Endothelial cell of umbilical vein (primary cell): ENCODE results near the gene DDX27. TPM values are rescaled to one million over a fixed set of nuclear protein-coding genes. Genes with fewer than 3 reads are reported as not detected.

Source experiments
- BruUV-seq: library from RNA; stranded (reverse); fragments of 400-500 nt; replicated peaks from 2 replicates; lab custom pipeline; 2021; lab: Mats Ljungman, UMichigan
- CTCF ChIA-PET: fragments of 300-600, 350-600 bp; sonication (Branson Sonifier 250); formaldehyde crosslinking; loops from one replicate; lab custom pipeline; 2021; ENCODE audit warnings: antibody characterized with exemption, inconsistent platforms; lab: Charles Lee
- POLR2A ChIA-PET: fragments of 300-600, 350-600 bp; sonication (Branson Sonifier 250); formaldehyde crosslinking; loops from one replicate; lab custom pipeline; 2021; ENCODE audit warnings: antibody characterized with exemption, inconsistent platforms; lab: Charles Lee
- DNase-seq: peaks from one replicate; pipeline ENCODE4 v3.0.0-alpha.2; 2011; ENCODE audit warnings: low read depth, low spot score
- FAIRE-seq: peaks from 2 replicates; lab custom pipeline; 2011; peaks lifted over from hg19 to GRCh38; lab: Jason Lieb, UNC
- H2AFZ ChIP-seq: 2 replicates; pipeline ENCODE4 v1.6.0; 2012; ENCODE audit warnings: low read depth, low read length, control low read depth, inconsistent platforms
- H3K27ac ChIP-seq: 2 replicates; pipeline ENCODE4 v1.5.1; 2011; ENCODE audit warnings: low read depth, mild to moderate bottlenecking, control low read depth, low read length, moderate library complexity; ENCODE audit not compliant: insufficient read depth
- H3K27me3 ChIP-seq, 2 experiments: 2 replicates each; pipeline versions ENCODE4 v1.6.0 to v1.6.1; 2011; ENCODE audit warnings: low read length in 2 of 2, mixed read lengths in 1 of 2; ENCODE audit not compliant: control insufficient read depth in 2 of 2, insufficient read depth in 2 of 2
- H3K36me3 ChIP-seq, 2 experiments: 2 replicates in 1 of 2; 3 replicates in 1 of 2; pipeline ENCODE4 v1.5.1; 2011; ENCODE audit warnings: low read length in 2 of 2, mild to moderate bottlenecking in 1 of 2, moderate library complexity in 1 of 2; ENCODE audit not compliant: control insufficient read depth in 2 of 2, insufficient read depth in 2 of 2; ENCODE audit errors: extremely low read depth in 1 of 2
- H3K4me1 ChIP-seq: 3 replicates; pipeline ENCODE4 v1.5.1; 2011; ENCODE audit warnings: mild to moderate bottlenecking, low read length; ENCODE audit not compliant: control insufficient read depth, insufficient read depth; ENCODE audit errors: extremely low read depth
- H3K4me2 ChIP-seq: 2 replicates; pipeline ENCODE4 v1.6.1; 2011; ENCODE audit warnings: low read length, control low read depth, mixed read lengths; ENCODE audit not compliant: insufficient read depth
- H3K4me3 ChIP-seq, 3 experiments: fragments of 200-600 bp in 1 of 3; sonication (generic), shearing (Covaris generic) in 1 of 3; replicated peaks in 1 of 3; 2 replicates each; pipeline ENCODE4 v1.5.1; 2011 to 2016; ENCODE audit warnings: control low read depth in 3 of 3, low read length in 3 of 3, mild to moderate bottlenecking in 2 of 3, inconsistent platforms in 1 of 3, low read depth in 1 of 3, moderate library complexity in 1 of 3; ENCODE audit not compliant: insufficient read depth in 1 of 3
- H3K79me2 ChIP-seq: 2 replicates; pipeline ENCODE4 v1.6.0; 2012; ENCODE audit warnings: low read length, inconsistent platforms; ENCODE audit not compliant: control insufficient read depth, insufficient read depth
- H3K9ac ChIP-seq: replicated peaks from 2 replicates; pipeline ENCODE3; 2011; ENCODE audit warnings: low read length, control low read depth; ENCODE audit not compliant: insufficient read depth; ENCODE audit errors: extremely low read depth
- H3K9me1 ChIP-seq: replicated peaks from 3 replicates; pipeline ENCODE4 v1.6.0; 2011; ENCODE audit warnings: mild to moderate bottlenecking, low read length; ENCODE audit not compliant: control insufficient read depth, insufficient read depth; ENCODE audit errors: extremely low read depth
- H3K9me3 ChIP-seq: replicated peaks from 2 replicates; pipeline ENCODE4 v1.5.1; 2012; ENCODE audit warnings: low read length, inconsistent platforms; ENCODE audit not compliant: control insufficient read depth, insufficient read depth
- H4K20me1 ChIP-seq: replicated peaks from 2 replicates; pipeline ENCODE3; 2011; ENCODE audit warnings: mild to moderate bottlenecking, low read length; ENCODE audit not compliant: control insufficient read depth, insufficient read depth; ENCODE audit errors: extremely low read depth
- EZH2 ChIP-seq: IDR thresholded peaks from 2 replicates; pipeline ENCODE4 v1.6.1; 2012; ENCODE audit warnings: borderline replicate concordance, low read depth, mild to moderate bottlenecking, moderate library complexity, low read length, inconsistent platforms; ENCODE audit not compliant: severe bottlenecking
- FOS ChIP-seq: IDR thresholded peaks from 2 replicates; pipeline ENCODE4 v1.6.1; 2011; ENCODE audit warnings: mild to moderate bottlenecking, low read length, moderate library complexity, borderline replicate concordance; ENCODE audit not compliant: insufficient read depth
- GATA2 ChIP-seq: IDR thresholded peaks from 2 replicates; pipeline ENCODE4 v1.7.0; 2011; ENCODE audit warnings: low read depth, mild to moderate bottlenecking, moderate library complexity, mixed read lengths, low read length; ENCODE audit not compliant: insufficient read length, insufficient read depth
- JUN ChIP-seq: IDR thresholded peaks from 2 replicates; pipeline ENCODE4 v1.6.1; 2011; ENCODE audit warnings: borderline replicate concordance, low read depth; ENCODE audit not compliant: insufficient read length, insufficient read depth
- MAX ChIP-seq: IDR thresholded peaks from 2 replicates; pipeline ENCODE4 v1.6.1; 2011; ENCODE audit not compliant: insufficient read depth, insufficient read length
- MYC ChIP-seq: IDR thresholded peaks from one replicate; pipeline ENCODE4 v1.6.1; 2011; ENCODE audit warnings: mild to moderate bottlenecking, low read depth, low read length
- POLR2A ChIP-seq: IDR thresholded peaks from 2 replicates; pipeline ENCODE4 v1.6.1; 2012; ENCODE audit warnings: low read depth, mild to moderate bottlenecking, control low read depth, low read length
- POLR2AphosphoS5 ChIP-seq: IDR thresholded peaks from 2 replicates; pipeline ENCODE4 v1.6.1; 2012; ENCODE audit warnings: low read depth, mild to moderate bottlenecking, control low read depth, low read length, moderate library complexity; ENCODE audit not compliant: insufficient read depth
- dilution Hi-C: fragments of 300-500 bp; cut with MboI; formaldehyde crosslinking; loops from one replicate; pipeline ENCODE4 v1.15.0; 2019; ENCODE audit warnings: low sequenced_read_pairs; ENCODE audit not compliant: extremely low pct_ligation_motif_present
- intact Hi-C: fragments of 100-400 bp; cut with micrococcal nuclease; formaldehyde crosslinking; loops from one replicate; pipeline ENCODE4 v1.10.0; 2022
- polyA plus RNA-seq, 4 experiments: library from polyadenylated mRNA; depleted of rRNA in 3 of 4; stranded (reverse) in 3 of 4; unstranded in 1 of 4; fragments of >200 nt; gene quantifications; 2 replicates each; pipeline versions ENCODE4 v1.2.1 to v1.2.3, GENCODE V29; 2011 to 2012; ENCODE audit warnings: missing spikeins in 1 of 4
- total RNA-seq: library from RNA; stranded (reverse); gene quantifications from 2 replicates; pipeline ENCODE4 v1.2.3, GENCODE V29; 2021
- TF ChIP-seq, protein P1 (sequence below), 2 donors: IDR thresholded peaks; 1 replicate in 1 of 2; 2 replicates in 1 of 2; pipeline ENCODE4 v1.5.1; 2011; ENCODE audit warnings: low read length in 2 of 2, mild to moderate bottlenecking in 2 of 2, moderate library complexity in 2 of 2, control low read depth in 1 of 2, inconsistent platforms in 1 of 2, low read depth in 1 of 2; ENCODE audit not compliant: insufficient read depth in 1 of 2; ENCODE audit errors: extremely low read depth in 1 of 2

DDX27 gene
- total and polyA plus RNA-seq, 2 donors (not counting 3 experiments of a cell fraction or from before 2014, with no cell fraction given): 24.0 to 25.7 TPM

- H3K4me1 ChIP-seq: peaks cover 70% of the 10 kb centered on the region
- H3K9me1 ChIP-seq: no peaks in the 10 kb centered on the region
- no peak for DNase-seq
- H3K27me3 ChIP-seq: no peaks in the 10 kb centered on the region
- FAIRE-seq: no peak
- no TSS peak for BruUV-seq
- TF ChIP-seq JUN (no peak), MAX (no peak), GATA2 (no peak), POLR2AphosphoS5 (no peak), EZH2 (no peak), FOS (no peak), POLR2A (no peak), MYC (no peak)
- TF ChIP-seq, protein P1, sequence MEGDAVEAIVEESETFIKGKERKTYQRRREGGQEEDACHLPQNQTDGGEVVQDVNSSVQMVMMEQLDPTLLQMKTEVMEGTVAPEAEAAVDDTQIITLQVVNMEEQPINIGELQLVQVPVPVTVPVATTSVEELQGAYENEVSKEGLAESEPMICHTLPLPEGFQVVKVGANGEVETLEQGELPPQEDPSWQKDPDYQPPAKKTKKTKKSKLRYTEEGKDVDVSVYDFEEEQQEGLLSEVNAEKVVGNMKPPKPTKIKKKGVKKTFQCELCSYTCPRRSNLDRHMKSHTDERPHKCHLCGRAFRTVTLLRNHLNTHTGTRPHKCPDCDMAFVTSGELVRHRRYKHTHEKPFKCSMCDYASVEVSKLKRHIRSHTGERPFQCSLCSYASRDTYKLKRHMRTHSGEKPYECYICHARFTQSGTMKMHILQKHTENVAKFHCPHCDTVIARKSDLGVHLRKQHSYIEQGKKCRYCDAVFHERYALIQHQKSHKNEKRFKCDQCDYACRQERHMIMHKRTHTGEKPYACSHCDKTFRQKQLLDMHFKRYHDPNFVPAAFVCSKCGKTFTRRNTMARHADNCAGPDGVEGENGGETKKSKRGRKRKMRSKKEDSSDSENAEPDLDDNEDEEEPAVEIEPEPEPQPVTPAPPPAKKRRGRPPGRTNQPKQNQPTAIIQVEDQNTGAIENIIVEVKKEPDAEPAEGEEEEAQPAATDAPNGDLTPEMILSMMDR (IDR thresholded peaks at IDR 0.05; ENCODE audit: extremely low read depth in 1 of 2, insufficient read depth in 1 of 2, low read depth in 1 of 2, low read length in 2 of 2): no peak
- no peak overlapping the region for H3K9ac ChIP-seq
- CTCF ChIA-PET: no interaction called here
- no peaks in the 10 kb centered on the region for H3K9me3 ChIP-seq
- dilution Hi-C loops: no loop called here
- intact Hi-C loops: no loop called here
- H3K27ac ChIP-seq: no peak overlapping the region
- H2AFZ ChIP-seq: no peak overlapping the region
- H3K36me3 ChIP-seq: peaks cover 78 to 87% of the 10 kb centered on the region in 2 experiments
- H3K4me2 ChIP-seq: peak overlapping the region; percentile 60
- peaks cover 82% of the 10 kb centered on the region for H3K79me2 ChIP-seq
- peaks cover 41% of the 10 kb centered on the region for H4K20me1 ChIP-seq
- POLR2A ChIA-PET: no interaction called here
- H3K4me3 ChIP-seq: no peak overlapping the region
Observed at GRCh38 chr20:49284818-49285217, 65.6 kb downstream of the DDX27 start.
